ENCODE data around the gene SF3B4. TPM values are rescaled to one million over a fixed set of nuclear protein-coding genes. Genes with fewer than 3 reads are reported as not detected.

Gene SF3B4
- total RNA-seq, 1 donor from 2014 or later = 72.2 TPM

DNA sequence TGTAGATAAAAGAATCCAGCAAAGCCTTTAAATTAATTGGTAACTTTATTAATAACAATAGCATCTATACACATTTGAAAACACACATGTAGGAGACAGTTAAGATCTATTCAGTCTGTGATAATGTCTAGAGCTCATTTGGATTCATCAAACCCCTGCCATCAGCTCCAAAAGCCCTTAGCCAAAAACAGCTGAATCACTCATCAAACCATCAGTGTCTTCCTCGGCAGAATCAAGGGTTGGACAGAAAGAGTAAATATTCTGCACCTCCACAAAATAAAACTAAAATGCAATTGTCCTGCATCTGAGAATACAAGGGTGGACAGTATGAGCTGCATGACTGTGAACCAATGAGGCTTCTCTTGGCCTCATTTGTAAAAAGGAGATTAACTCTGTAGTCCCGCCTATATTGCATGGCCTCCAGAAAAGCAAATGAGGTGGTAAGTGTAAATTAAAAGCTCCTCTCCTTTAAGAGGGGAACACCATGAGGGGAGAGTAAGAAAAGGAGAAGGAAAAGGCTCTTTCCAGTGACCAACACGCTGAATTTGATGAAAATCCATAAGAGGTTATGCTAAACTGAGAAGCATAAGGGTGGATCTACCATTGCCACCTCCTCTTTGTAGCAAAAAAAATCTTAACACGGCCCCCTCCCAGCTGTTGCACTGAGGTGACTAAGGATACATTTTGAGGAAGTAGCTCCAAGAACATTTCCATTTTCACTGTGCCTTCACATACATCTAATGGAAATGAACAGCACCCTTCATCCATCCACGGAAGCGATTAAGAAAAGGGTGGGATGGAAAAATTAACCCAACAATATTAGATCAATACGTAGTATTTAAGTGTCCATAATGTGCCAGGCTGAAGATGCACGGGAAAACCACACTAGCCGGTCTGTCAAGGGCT lies 42.9 kb downstream of the SF3B4 start:
- Mint-ChIP-seq H3K4me1 (ENCODE audit: unreplicated experiment) (no peaks in the 10 kb centered on the region), H3K27ac (no peak overlapping the region), H3K9me3 (no peaks in the 10 kb centered on the region), H3K36me3 (no peaks in the 10 kb centered on the region), H3K27me3 (no peaks in the 10 kb centered on the region), H3K4me3 (no peak overlapping the region)
- no peak for DNase-seq (ENCODE audit: extremely low spot score, unreplicated experiment)
- TF ChIP-seq, protein P1, sequence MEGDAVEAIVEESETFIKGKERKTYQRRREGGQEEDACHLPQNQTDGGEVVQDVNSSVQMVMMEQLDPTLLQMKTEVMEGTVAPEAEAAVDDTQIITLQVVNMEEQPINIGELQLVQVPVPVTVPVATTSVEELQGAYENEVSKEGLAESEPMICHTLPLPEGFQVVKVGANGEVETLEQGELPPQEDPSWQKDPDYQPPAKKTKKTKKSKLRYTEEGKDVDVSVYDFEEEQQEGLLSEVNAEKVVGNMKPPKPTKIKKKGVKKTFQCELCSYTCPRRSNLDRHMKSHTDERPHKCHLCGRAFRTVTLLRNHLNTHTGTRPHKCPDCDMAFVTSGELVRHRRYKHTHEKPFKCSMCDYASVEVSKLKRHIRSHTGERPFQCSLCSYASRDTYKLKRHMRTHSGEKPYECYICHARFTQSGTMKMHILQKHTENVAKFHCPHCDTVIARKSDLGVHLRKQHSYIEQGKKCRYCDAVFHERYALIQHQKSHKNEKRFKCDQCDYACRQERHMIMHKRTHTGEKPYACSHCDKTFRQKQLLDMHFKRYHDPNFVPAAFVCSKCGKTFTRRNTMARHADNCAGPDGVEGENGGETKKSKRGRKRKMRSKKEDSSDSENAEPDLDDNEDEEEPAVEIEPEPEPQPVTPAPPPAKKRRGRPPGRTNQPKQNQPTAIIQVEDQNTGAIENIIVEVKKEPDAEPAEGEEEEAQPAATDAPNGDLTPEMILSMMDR (conservative IDR thresholded peaks at IDR 0.05) = no peak

- Mint-ChIP-seq H3K27me3 (no peaks in the 10 kb centered on the region), H3K4me3 (no peak overlapping the region), H3K27ac (no peak overlapping the region), H3K4me1 (ENCODE audit: unreplicated experiment) (no peaks in the 10 kb centered on the region), H3K36me3 (no peaks in the 10 kb centered on the region), H3K9me3 (no peaks in the 10 kb centered on the region)
- TF ChIP-seq, protein P1 (conservative IDR thresholded peaks at IDR 0.05) = no peak
- DNase-seq (ENCODE audit: extremely low spot score, unreplicated experiment) = peak; percentile 16
Observed at GRCh38 chr1:149883598-149884247, 43.9 kb downstream of the SF3B4 start.

DNA sequence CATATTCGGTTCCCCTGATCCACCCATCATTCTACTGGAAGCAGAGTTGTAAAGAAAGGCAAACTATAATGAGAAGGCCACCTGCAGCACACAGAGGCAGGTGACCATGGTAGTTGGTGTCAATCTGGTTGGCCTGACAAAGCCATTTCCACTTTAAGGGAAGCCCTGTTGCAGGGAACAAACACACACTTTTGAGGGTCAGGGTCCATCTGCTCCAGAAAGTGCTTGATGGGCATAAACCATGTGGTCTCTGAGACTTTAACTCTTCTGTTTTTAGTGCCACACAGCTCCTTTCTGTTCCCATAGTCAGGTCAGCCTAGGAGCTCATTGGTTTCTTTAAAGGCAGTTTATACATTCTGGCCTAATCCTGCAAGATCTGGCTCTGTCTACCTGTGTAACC lies 45.7 kb downstream of the SF3B4 start:
- Mint-ChIP-seq H3K27ac (peak overlapping the region; percentile 0), H3K4me1 (ENCODE audit: unreplicated experiment) (no peaks in the 10 kb centered on the region), H3K4me3 (no peak overlapping the region), H3K27me3 (no peaks in the 10 kb centered on the region), H3K9me3 (no peaks in the 10 kb centered on the region), H3K36me3 (no peaks in the 10 kb centered on the region)
- TF ChIP-seq, protein P1 (conservative IDR thresholded peaks at IDR 0.05) = no peak
- DNase-seq (ENCODE audit: extremely low spot score, unreplicated experiment) = no peak

DNA sequence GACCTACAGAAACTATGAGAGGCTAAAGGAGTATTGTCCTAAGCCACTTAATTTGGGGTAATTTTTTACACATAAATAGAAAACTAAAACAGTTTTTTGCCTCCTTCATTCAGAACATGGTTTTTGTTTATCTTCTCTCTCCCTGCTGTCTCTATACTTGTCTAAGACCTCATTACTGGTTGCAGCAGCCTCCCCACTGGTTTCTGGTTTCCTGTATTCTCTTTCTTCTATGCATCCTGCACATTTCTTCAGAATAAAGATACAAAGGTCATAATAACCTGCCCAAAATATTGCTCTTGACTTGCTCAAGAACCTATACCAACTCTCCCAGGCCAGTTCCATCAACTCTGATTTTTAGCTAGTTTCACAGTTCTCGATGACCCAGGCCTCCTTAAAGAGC lies 48.0 kb downstream of the SF3B4 start:
- Mint-ChIP-seq H3K4me1 (ENCODE audit: unreplicated experiment) (no peaks in the 10 kb centered on the region), H3K36me3 (no peaks in the 10 kb centered on the region), H3K27me3 (no peaks in the 10 kb centered on the region), H3K9me3 (no peaks in the 10 kb centered on the region), H3K4me3 (no peak overlapping the region), H3K27ac (no peak overlapping the region)
- TF ChIP-seq, protein P1 (conservative IDR thresholded peaks at IDR 0.05) = no peak
- no peak for DNase-seq (ENCODE audit: extremely low spot score, unreplicated experiment)

DNA sequence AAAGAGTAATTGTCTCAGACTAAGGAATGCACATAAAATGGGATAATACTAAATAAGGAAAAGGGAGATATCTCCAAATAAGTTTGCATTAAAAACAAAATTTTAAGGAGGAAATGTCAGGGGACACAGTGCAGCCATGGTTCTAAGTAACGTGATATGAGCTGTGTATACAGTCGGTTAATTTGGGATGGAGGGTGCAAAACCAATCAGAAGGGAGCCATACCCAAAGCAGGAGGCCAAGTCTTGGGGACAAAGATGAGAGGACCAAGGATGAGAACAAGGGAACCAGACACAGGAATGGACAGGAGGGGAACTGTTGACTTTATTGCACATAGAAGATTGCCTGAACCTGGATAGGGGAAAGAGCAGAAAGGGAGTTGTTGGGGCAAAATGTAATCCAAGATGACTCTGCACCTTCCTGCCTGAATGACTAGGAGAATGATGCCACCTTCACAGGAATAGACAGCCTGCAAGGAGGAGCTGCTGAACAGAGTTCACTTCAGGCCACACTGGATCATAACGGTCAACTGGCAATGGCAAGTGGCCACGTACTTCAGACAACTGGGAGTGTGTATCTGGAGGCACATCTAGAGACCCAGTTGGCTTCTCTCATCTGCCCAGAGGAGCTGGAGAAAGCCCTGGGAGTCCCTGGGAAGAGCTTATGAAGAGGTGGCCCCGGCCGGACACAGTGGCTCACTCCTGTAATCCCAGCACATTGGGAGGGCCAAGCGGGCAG lies 50.2 kb downstream of the SF3B4 start:
- Mint-ChIP-seq H3K36me3 (no peaks in the 10 kb centered on the region), H3K4me1 (ENCODE audit: unreplicated experiment) (no peaks in the 10 kb centered on the region), H3K9me3 (no peaks in the 10 kb centered on the region), H3K27me3 (no peaks in the 10 kb centered on the region), H3K27ac (no peak overlapping the region), H3K4me3 (no peak overlapping the region)
- peak; percentile 31 for DNase-seq (ENCODE audit: extremely low spot score, unreplicated experiment)
- TF ChIP-seq, protein P1 (conservative IDR thresholded peaks at IDR 0.05) = no peak

Other genes with a start within 250 kb of the SF3B4 start
- not detected in 2 replicates for gene FCGR1A, start 145.1 kb downstream of the SF3B4 start, total RNA-seq (ENCODE audit: low replicate concordance)
- 15.6 and 20.1 TPM in 2 replicates for gene BOLA1, start 28.2 kb downstream of the SF3B4 start, total RNA-seq (ENCODE audit: low replicate concordance)
- gene SV2A, start 10.0 kb downstream of the SF3B4 start, total RNA-seq (ENCODE audit: low replicate concordance) = 5.4 and 16.2 TPM in 2 replicates
- gene MTMR11, start 9.1 kb upstream of the SF3B4 start, total RNA-seq (ENCODE audit: low replicate concordance) = 21.0 and 33.1 TPM in 2 replicates
- 31.6 and 35.9 TPM in 2 replicates for gene OTUD7B, start 82.9 kb upstream of the SF3B4 start, total RNA-seq (ENCODE audit: low replicate concordance)
- 25.9 and 41.5 TPM in 2 replicates for gene VPS45, start 140.0 kb upstream of the SF3B4 start, total RNA-seq (ENCODE audit: low replicate concordance)
- gene PLEKHO1, start 222.1 kb upstream of the SF3B4 start, total RNA-seq (ENCODE audit: low replicate concordance) = 27.1 and 72.0 TPM in 2 replicates